H1 (cell line): Measurements from ENCODE around the gene MAP7D1. TPM values are rescaled to one million over a fixed set of nuclear protein-coding genes. Genes with fewer than 3 reads are reported as not detected.

Experiments used
- ASH2L ChIP-seq: fragments of 200-600, 300-600 bp; sonication (generic); IDR thresholded peaks from one replicate; pipeline ENCODE4 v1.7.1; 2017; ENCODE audit warnings: low read length
- CTCF ChIP-seq, 3 experiments: IDR thresholded peaks; 1 replicate in 2 of 3; 2 replicates in 1 of 3; pipeline versions ENCODE4 v1.5.1 to v1.6.1; 2011; ENCODE audit warnings: low read length in 3 of 3, mild to moderate bottlenecking in 3 of 3, inconsistent platforms in 2 of 3, low read depth in 1 of 3, moderate library complexity in 1 of 3; ENCODE audit not compliant: insufficient read depth in 1 of 3; ENCODE audit errors: control extremely low read depth in 1 of 3
- FOSL1 ChIP-seq: IDR thresholded peaks from 2 replicates; pipeline ENCODE4 v1.6.1; 2011; ENCODE audit warnings: mild to moderate bottlenecking, low read depth, low read length, moderate library complexity; ENCODE audit not compliant: insufficient read depth
- KDM4A ChIP-seq: IDR thresholded peaks from one replicate; pipeline ENCODE4 v1.7.1; 2012; ENCODE audit warnings: low read depth, mild to moderate bottlenecking, moderate library complexity, low read length, inconsistent platforms; ENCODE audit not compliant: severe bottlenecking
- POLR2A ChIP-seq, 2 experiments: IDR thresholded peaks; 1 replicate in 1 of 2; 2 replicates in 1 of 2; pipeline ENCODE4 v1.6.1; 2011; ENCODE audit warnings: low read depth in 2 of 2, low read length in 2 of 2, mild to moderate bottlenecking in 2 of 2; ENCODE audit errors: control extremely low read depth in 1 of 2
- RAD21 ChIP-seq, 2 experiments: IDR thresholded peaks in 1 of 2; conservative IDR thresholded peaks in 1 of 2; 2 replicates each; pipeline ENCODE4 v1.6.1; 2011; ENCODE audit warnings: low read depth in 2 of 2, low read length in 2 of 2, improper control_type of control experiment in 1 of 2, inconsistent platforms in 1 of 2, mild to moderate bottlenecking in 1 of 2, moderate library complexity in 1 of 2
- RFX5 ChIP-seq: IDR thresholded peaks from 2 replicates; pipeline ENCODE4 v1.6.1; 2011; ENCODE audit warnings: low read depth, low read length, improper control_type of control experiment, borderline replicate concordance
- SAP30 ChIP-seq: fragments of 300-600 bp; sonication (generic); IDR thresholded peaks from 2 replicates; pipeline ENCODE4 v1.7.1; 2012; ENCODE audit warnings: low read length, moderate library complexity, mild to moderate bottlenecking, inconsistent platforms; ENCODE audit not compliant: insufficient read depth, insufficient replicate concordance
- SP1 ChIP-seq: IDR thresholded peaks from 2 replicates; pipeline ENCODE4 v1.6.1; 2011; ENCODE audit warnings: low read depth, low read length
- TAF1 ChIP-seq: IDR thresholded peaks from 2 replicates; pipeline ENCODE4 v1.6.1; 2011; ENCODE audit warnings: mild to moderate bottlenecking, low read depth, low read length
- polyA plus RNA-seq, 7 experiments: library from polyadenylated mRNA; depleted of rRNA in 3 of 7; stranded (reverse) in 5 of 7; unstranded in 2 of 7; fragments of >200 nt in 5 of 7; fragments of 200-250 nt in 2 of 7; gene quantifications; 1 replicate in 5 of 7; 2 replicates in 1 of 7; 4 replicates in 1 of 7; pipeline versions ENCODE4 v1.2.1 to v1.2.3, GENCODE V29; 2011 to 2013; ENCODE audit warnings: missing spikeins in 2 of 7, mixed read lengths in 2 of 7
- total RNA-seq: library from RNA; stranded (reverse); fragmentation: NEBNext Ultra II Directional; extraction: Animal tissue kit (Norgen Biotek cat#: 25700); gene quantifications from 2 replicates; pipeline ENCODE4 v1.2.1, GENCODE V29; 2021

Gene MAP7D1
- total and polyA plus RNA-seq, 2 of the 8 experiments (the other 6 are each of a cell fraction or from before 2014, with no cell fraction given) = 18.2 to 52.4 TPM

GRCh38 chr1:36183309-36183856 is 27.4 kb downstream of the MAP7D1 start (continued):
- TF ChIP-seq CTCF (IDR thresholded peaks at IDR 0.05; ENCODE audit: control extremely low read depth in 1 of 3, insufficient read depth in 1 of 3, low read depth in 1 of 3, low read length in 3 of 3) = no peak
- TF ChIP-seq FOSL1 = no peak
- no peak for TF ChIP-seq TAF1
- TF ChIP-seq RAD21 (IDR thresholded peaks at IDR 0.05 in 1 of 2, conservative IDR thresholded peaks at IDR 0.05 in 1 of 2; ENCODE audit: low read depth in 2 of 2, low read length in 2 of 2) = no peak
- no peak for TF ChIP-seq ASH2L
- no peak for TF ChIP-seq SAP30
- no peak for TF ChIP-seq RFX5
- TF ChIP-seq KDM4A = no peak
- TF ChIP-seq SP1 = no peak
- TF ChIP-seq POLR2A (IDR thresholded peaks at IDR 0.05; ENCODE audit: control extremely low read depth in 1 of 2, low read depth in 2 of 2, low read length in 2 of 2) = no peak
